ENCODE data around the gene PHAF1.

PHAF1 gene

GRCh38 chr16:67196881-67197280 lies 87.1 kb downstream of the PHAF1 start:
- no peak for DNase-seq (ENCODE audit: low read depth)

GRCh38 chr16:67197704-67198103 lies 88.0 kb downstream of the PHAF1 start:
- no peak for DNase-seq (ENCODE audit: low read depth)

Measured in stromal cell of bone marrow (primary cell).